Measurements from ENCODE around the gene ZFP64.

Gene ZFP64

GRCh38 chr20:52153896-52154295 is 37.7 kb downstream of the ZFP64 start:
- TF ChIP-seq ZNF624 (tag by site-specific recombination; IDR thresholded peaks at IDR 0.05) (no peak), KLF9 (tag by site-specific recombination; IDR thresholded peaks at IDR 0.05; ENCODE audit: low read depth) (no peak), ZNF707 (tag by site-specific recombination; IDR thresholded peaks at IDR 0.05) (no peak), ZNF585B (tag by site-specific recombination; IDR thresholded peaks at IDR 0.05) (no peak), ZNF571 (tag by site-specific recombination; IDR thresholded peaks at IDR 0.05) (no peak), ZNF274 (IDR thresholded peaks at IDR 0.05; ENCODE audit: low read length) (no peak), ZNF274 (tag by site-specific recombination; IDR thresholded peaks at IDR 0.05; ENCODE audit: borderline replicate concordance) (no peak), ZNF830 (tag by site-specific recombination; IDR thresholded peaks at IDR 0.05; ENCODE audit: low read depth) (no peak)
- TF ChIP-seq, protein P1, sequence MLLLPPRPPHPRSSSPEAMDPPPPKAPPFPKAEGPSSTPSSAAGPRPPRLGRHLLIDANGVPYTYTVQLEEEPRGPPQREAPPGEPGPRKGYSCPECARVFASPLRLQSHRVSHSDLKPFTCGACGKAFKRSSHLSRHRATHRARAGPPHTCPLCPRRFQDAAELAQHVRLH (tag by site-specific recombination; IDR thresholded peaks at IDR 0.05): no peak
- Histone ChIP-seq H3K36me3 (ENCODE audit: control insufficient read depth in 2 of 2, insufficient read depth in 1 of 2, low read length in 2 of 2) (peaks cover 5 to 51% of the 10 kb centered on the region in 2 experiments; a peak in 2 of 3 replicates), H3K27ac (ENCODE audit: extremely low read depth, low read depth, low read length) (no peak overlapping the region), H3K4me3 (ENCODE audit: low read depth, low read length) (no peak overlapping the region), H3K9me3 (ENCODE audit: control insufficient read depth, insufficient read depth, low read depth, low read length) (no peaks in the 10 kb centered on the region; the same call in 1 of the 2 replicates), H3K4me1 (ENCODE audit: control insufficient read depth, insufficient read depth, low read length) (no peaks in the 10 kb centered on the region)
- POLR2A ChIA-PET: no interaction called here
- CTCF ChIA-PET: interaction anchor here (0.7 to 3.2 kb wide), 3 partner anchors 19 to 25 kb away, joined by 3 to 11 read pairs (median 3); no protein-coding TSS in a partner anchor

- Histone ChIP-seq H3K4me1 (ENCODE audit: control insufficient read depth, insufficient read depth, low read length) (no peaks in the 10 kb centered on the region), H3K36me3 (ENCODE audit: control insufficient read depth in 2 of 2, insufficient read depth in 1 of 2, low read length in 2 of 2) (peaks cover 0 to 41% of the 10 kb centered on the region in 2 experiments; a peak in 2 of 3 replicates), H3K27ac (ENCODE audit: extremely low read depth, low read depth, low read length) (no peak overlapping the region), H3K4me3 (ENCODE audit: low read depth, low read length) (no peak overlapping the region), H3K9me3 (ENCODE audit: control insufficient read depth, insufficient read depth, low read depth, low read length) (no peaks in the 10 kb centered on the region)
- ChIA-PET POLR2A (no interaction called here), CTCF (interaction anchor here (1.3 to 3.2 kb wide), 2 partner anchors 18 to 24 kb away, joined by 3 to 11 read pairs; no protein-coding TSS in a partner anchor)
- TF ChIP-seq ZNF114 (tag by site-specific recombination; IDR thresholded peaks at IDR 0.05) (no peak), ZNF639 (tag by site-specific recombination; IDR thresholded peaks at IDR 0.05) (no peak), ZBTB48 (tag by site-specific recombination; IDR thresholded peaks at IDR 0.05) (no peak), ZNF416 (tag by site-specific recombination; IDR thresholded peaks at IDR 0.05) (no peak), ZNF16 (tag by site-specific recombination; IDR thresholded peaks at IDR 0.05; ENCODE audit: low read depth) (no peak), ZNF10 (tag by site-specific recombination; IDR thresholded peaks at IDR 0.05) (no peak), ZNF701 (tag by site-specific recombination; IDR thresholded peaks at IDR 0.05) (no peak)
These were observed 38.7 kb downstream of the ZFP64 start for GRCh38 chr20:52152921-52153320.

DNA sequence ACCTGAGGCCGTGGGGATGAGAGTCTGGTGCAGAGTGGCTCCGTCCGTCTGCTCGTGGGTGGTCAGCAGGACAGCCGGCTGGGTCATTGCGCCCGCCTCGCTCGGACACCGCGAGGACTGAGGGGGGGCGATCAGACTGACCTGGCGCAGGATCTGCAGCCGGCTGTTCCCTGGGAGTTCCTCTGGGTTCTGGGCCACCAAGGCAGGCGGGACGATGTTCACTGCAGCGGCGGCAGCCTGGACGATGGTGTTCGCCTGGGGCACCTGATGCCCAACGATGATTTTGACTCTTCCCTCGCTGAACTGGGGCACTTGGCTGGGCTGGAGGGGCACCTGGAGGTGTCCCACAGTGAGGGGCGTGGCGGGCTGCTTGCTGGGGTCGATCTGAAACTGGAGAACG is 39.2 kb downstream of the ZFP64 start:
- H3K9me3 ChIP-seq (ENCODE audit: control insufficient read depth, insufficient read depth, low read depth, low read length): no peaks in the 10 kb centered on the region
- no peaks in the 10 kb centered on the region for H3K4me1 ChIP-seq (ENCODE audit: control insufficient read depth, insufficient read depth, low read length)
- CTCF ChIA-PET: interaction anchor here (0.6 to 3.2 kb wide), 2 partner anchors 15 to 24 kb away, joined by 4 to 11 read pairs; no protein-coding TSS in a partner anchor
- POLR2A ChIA-PET: no interaction called here
- H3K4me3 ChIP-seq (ENCODE audit: low read depth, low read length): no peak overlapping the region
- TF ChIP-seq ZBTB20 (tag by site-specific recombination; IDR thresholded peaks at IDR 0.05): peak; percentile 43; the same call in 1 of the 2 replicates
- TF ChIP-seq ZNF423 (tag by site-specific recombination; IDR thresholded peaks at IDR 0.05): no peak
- TF ChIP-seq ZNF302 (tag by site-specific recombination; IDR thresholded peaks at IDR 0.05; ENCODE audit: low read depth): no peak
- H3K27ac ChIP-seq (ENCODE audit: extremely low read depth, low read depth, low read length): no peak overlapping the region
- peaks cover 0 to 38% of the 10 kb centered on the region in 2 experiments; a peak in 2 of 3 replicates for H3K36me3 ChIP-seq (ENCODE audit: control insufficient read depth in 2 of 2, insufficient read depth in 1 of 2, low read length in 2 of 2)

Measured in HEK293 (cell line).